Ovary (tissue), 9 donors: ENCODE results near the gene MED7. TPM values are rescaled to one million over a fixed set of nuclear protein-coding genes. Genes with fewer than 3 reads are reported as not detected.

Experiments
- DNase-seq, 5 donors: peaks; one replicate each; pipeline ENCODE4 v3.0.0-alpha.2; 2019 to 2020
- H3K27ac ChIP-seq, 2 donors: fragments of 200-600 bp; one replicate each; pipeline versions ENCODE4 v1.5.1 to v1.8.0; 2019 to 2022
- H3K27me3 ChIP-seq: fragments of 200-600 bp; one replicate; pipeline ENCODE4 v1.8.0; 2022
- H3K36me3 ChIP-seq: fragments of 200-600 bp; sonication (generic); one replicate; pipeline ENCODE4 v1.5.1; 2019
- H3K4me1 ChIP-seq: one replicate; pipeline ENCODE4 v1.8.1; 2013; ENCODE audit warnings: mild to moderate bottlenecking, moderate library complexity; ENCODE audit not compliant: insufficient read depth
- H3K4me3 ChIP-seq: fragments of 200-600 bp; sonication (generic); one replicate; pipeline ENCODE4 v1.5.1; 2017
- H3K9me3 ChIP-seq, 2 donors: fragments of 200-600 bp in 1 of 2; sonication (generic) in 1 of 2; one replicate each; pipeline versions ENCODE4 v1.5.1 to v1.8.1; 2013 to 2019; ENCODE audit warnings: mild to moderate bottlenecking in 1 of 2, moderate library complexity in 1 of 2
- EP300 ChIP-seq: sonication (generic); formaldehyde crosslinking; IDR thresholded peaks from one replicate; pipeline ENCODE4 v1.6.1; 2017; ENCODE audit warnings: antibody characterized with exemption
- POLR2A ChIP-seq: fragments of 450-650 bp; IDR thresholded peaks from one replicate; pipeline ENCODE4 v1.6.1; 2017; ENCODE audit warnings: antibody characterized with exemption, mild to moderate bottlenecking, moderate library complexity
- WGBS, 3 donors: extraction: QIAGEN DNeasy Blood & Tissue Kit in 1 of 3; methylation state at CpG; one replicate each; pipeline versions ENCODE4 v1.1.5 to v1.1.7; 2013 to 2017; 5-methylcytosine and 5-hydroxymethylcytosine counted together
- intact Hi-C, 4 donors: fragments of 100-400 bp; cut with DNase I; formaldehyde crosslinking; loops; one replicate each; pipeline versions ENCODE4 v1.11.0 to v1.15.1; 2022 to 2023
- polyA plus RNA-seq, 2 donors: library from polyadenylated mRNA; stranded (reverse); fragments of 200-250 nt in 1 of 2; fragments of 350-450 nt in 1 of 2; fragmentation: Illumina TruSeq in 1 of 2; extraction: RNeasy Lipid Tissue Mini Kit (QIAGEN cat#74804) in 1 of 2; gene quantifications; one replicate each; pipeline ENCODE4 v1.2.3, GENCODE V29; 2013 to 2014
- total RNA-seq, 7 donors: library from RNA; depleted of rRNA in 2 of 7; stranded (reverse); fragments of >200 nt in 2 of 7; fragmentation: NEBNext Ultra II Directional in 3 of 7; extraction: Animal tissue kit (Norgen Biotek cat#: 25700) in 3 of 7; gene quantifications; one replicate each; pipeline versions ENCODE4 v1.1.0 to v1.2.4, GENCODE V29; 2016 to 2023
- TF ChIP-seq, protein P1 (sequence below), 3 donors: fragments of 450-650 bp in 2 of 3; fragments of 200-600 bp in 1 of 3; IDR thresholded peaks; one replicate each; pipeline versions ENCODE4 v1.5.1 to v1.8.0; 2016 to 2022; ENCODE audit warnings: antibody characterized with exemption in 3 of 3, mild to moderate bottlenecking in 1 of 3
- donor health status: DM: no; HTN: no; CAD: no; lungs with moderate emphysema.
- donor health status: DM: no; HTN: no; CAD: no.
- donor health status: Bipolar disorder and iron deficiency.
- donor health status: DM: yes; HTN: yes; CAD: no.
- donor health status: DM: no; HTN: no; CAD: no.
- donor health status: DM: yes; HTN: yes; CAD: no.

Gene MED7
- total and polyA plus RNA-seq, 9 donors, result 7.7 to 15.1 (median 11.5) TPM

DNA sequence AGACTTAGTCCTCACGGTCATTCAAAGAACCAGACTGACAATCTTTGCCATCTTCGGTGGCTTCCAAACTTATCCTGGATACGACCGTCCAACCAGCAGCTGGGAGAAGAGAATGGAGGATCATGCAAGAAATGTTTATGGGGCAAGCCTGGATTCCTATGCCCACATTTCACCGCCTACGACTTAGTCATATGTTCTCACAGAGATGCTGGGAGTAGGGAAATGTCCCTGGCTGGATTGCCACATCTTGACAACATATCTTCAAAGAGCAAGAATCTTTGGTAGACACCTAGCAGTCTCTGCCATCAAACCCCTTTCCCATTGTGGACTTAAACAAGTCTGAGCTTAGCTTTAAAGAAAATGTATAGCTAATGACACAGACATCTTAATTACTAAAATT lies 5.0 kb downstream of the MED7 start:
- intact Hi-C loops, result no loop called here
- no peak for TF ChIP-seq EP300
- TF ChIP-seq POLR2A, result no peak
- TF ChIP-seq, protein P1, sequence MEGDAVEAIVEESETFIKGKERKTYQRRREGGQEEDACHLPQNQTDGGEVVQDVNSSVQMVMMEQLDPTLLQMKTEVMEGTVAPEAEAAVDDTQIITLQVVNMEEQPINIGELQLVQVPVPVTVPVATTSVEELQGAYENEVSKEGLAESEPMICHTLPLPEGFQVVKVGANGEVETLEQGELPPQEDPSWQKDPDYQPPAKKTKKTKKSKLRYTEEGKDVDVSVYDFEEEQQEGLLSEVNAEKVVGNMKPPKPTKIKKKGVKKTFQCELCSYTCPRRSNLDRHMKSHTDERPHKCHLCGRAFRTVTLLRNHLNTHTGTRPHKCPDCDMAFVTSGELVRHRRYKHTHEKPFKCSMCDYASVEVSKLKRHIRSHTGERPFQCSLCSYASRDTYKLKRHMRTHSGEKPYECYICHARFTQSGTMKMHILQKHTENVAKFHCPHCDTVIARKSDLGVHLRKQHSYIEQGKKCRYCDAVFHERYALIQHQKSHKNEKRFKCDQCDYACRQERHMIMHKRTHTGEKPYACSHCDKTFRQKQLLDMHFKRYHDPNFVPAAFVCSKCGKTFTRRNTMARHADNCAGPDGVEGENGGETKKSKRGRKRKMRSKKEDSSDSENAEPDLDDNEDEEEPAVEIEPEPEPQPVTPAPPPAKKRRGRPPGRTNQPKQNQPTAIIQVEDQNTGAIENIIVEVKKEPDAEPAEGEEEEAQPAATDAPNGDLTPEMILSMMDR (IDR thresholded peaks at IDR 0.05), result no peak
- H3K27ac ChIP-seq, result no peak overlapping the region
- H3K36me3 ChIP-seq, result no peaks in the 10 kb centered on the region
- no peaks in the 10 kb centered on the region for H3K27me3 ChIP-seq
- no peaks in the 10 kb centered on the region for H3K4me1 ChIP-seq
- H3K9me3 ChIP-seq, result no peaks in the 10 kb centered on the region
- WGBS, 3 donors, result 96 to 100% (median 97%) methylated on average over 6 of the region's 6 CpGs
- no peak for DNase-seq
- H3K4me3 ChIP-seq, result no peak overlapping the region

DNA sequence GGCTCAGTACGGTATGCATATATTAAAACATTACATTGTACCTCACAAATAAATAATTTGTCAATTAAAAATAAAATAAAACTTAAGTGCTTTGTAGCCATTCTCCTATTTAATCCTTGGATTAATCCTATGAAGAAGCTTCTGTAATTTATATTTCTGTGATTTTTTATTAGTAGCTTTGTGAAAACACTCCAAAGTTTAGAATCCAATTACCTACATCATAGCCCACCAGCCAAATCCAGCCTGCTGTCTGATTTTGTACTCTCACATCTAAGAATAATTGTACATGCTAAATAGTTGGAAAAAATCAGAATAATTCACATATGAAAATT lies 10.4 kb downstream of the MED7 start:
- DNase-seq, result no peak
- no peaks in the 10 kb centered on the region for H3K4me1 ChIP-seq
- H3K4me3 ChIP-seq, result no peak overlapping the region
- no peaks in the 10 kb centered on the region for H3K9me3 ChIP-seq
- no peaks in the 10 kb centered on the region for H3K36me3 ChIP-seq
- 4 to 14% (median 12%) methylated on average over 1 of the region's 1 CpG for WGBS, 3 donors
- H3K27ac ChIP-seq, result no peak overlapping the region
- H3K27me3 ChIP-seq, result no peaks in the 10 kb centered on the region
- no peak for TF ChIP-seq EP300
- TF ChIP-seq, protein P1 (IDR thresholded peaks at IDR 0.05), result no peak
- no peak for TF ChIP-seq POLR2A
- intact Hi-C loops, result no loop called here

DNA sequence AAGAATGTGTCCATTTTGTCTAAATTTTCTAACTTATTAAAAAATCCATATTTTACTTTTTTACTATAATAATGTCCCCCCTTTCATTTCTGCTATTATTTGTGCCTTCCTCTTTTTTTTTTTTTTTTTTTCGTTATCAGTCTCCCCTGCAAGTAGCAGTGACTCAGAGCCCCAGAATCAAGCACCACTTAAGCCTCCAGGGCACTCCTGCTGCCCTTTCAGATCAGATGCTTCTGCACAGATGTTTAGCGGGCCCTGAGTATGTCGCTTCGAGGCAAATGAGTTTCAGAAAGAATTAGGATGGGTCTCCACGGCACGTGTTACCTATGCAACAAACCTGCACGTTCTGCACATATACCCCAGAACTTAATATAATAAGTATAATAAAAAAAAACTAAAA lies 11.7 kb downstream of the MED7 start:
- Histone ChIP-seq H3K9me3 (no peaks in the 10 kb centered on the region), H3K36me3 (no peaks in the 10 kb centered on the region), H3K27me3 (no peaks in the 10 kb centered on the region), H3K4me3 (no peak overlapping the region), H3K4me1 (no peaks in the 10 kb centered on the region), H3K27ac (no peak overlapping the region)
- WGBS, 3 donors, result 74 to 79% (median 75%) methylated on average over 7 of the region's 7 CpGs
- intact Hi-C loops, result no loop called here
- TF ChIP-seq, protein P1 (IDR thresholded peaks at IDR 0.05), result no peak
- no peak for TF ChIP-seq EP300
- no peak for DNase-seq

DNA sequence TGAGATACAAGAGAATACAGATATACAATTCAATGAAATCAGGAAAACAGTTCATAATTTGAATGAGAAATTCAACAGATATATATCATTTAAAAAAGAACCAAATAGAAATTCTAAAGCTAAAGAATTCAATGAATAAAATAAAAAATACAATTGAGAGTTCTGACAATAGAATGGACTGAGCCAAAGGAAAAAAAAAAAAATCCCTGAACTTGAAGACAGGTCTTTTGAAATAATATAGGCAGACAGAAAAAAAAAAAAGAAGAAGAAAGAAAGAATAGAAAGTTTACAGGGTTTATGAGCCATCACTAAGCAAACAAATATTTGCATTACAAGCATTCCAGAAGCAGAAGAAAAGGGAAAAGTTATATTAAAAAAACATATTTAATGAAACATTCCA lies 21.0 kb downstream of the MED7 start:
- peaks cover 0 to 3% of the 10 kb centered on the region in 2 donors for H3K9me3 ChIP-seq
- H3K27ac ChIP-seq, result no peak overlapping the region
- no peaks in the 10 kb centered on the region for H3K4me1 ChIP-seq
- intact Hi-C loops, result no loop called here
- H3K36me3 ChIP-seq, result no peaks in the 10 kb centered on the region
- no peaks in the 10 kb centered on the region for H3K27me3 ChIP-seq
- no peak overlapping the region for H3K4me3 ChIP-seq
- TF ChIP-seq EP300, result no peak
- TF ChIP-seq, protein P1 (IDR thresholded peaks at IDR 0.05), result no peak
- no peak for TF ChIP-seq POLR2A
- DNase-seq, result no peak

DNA sequence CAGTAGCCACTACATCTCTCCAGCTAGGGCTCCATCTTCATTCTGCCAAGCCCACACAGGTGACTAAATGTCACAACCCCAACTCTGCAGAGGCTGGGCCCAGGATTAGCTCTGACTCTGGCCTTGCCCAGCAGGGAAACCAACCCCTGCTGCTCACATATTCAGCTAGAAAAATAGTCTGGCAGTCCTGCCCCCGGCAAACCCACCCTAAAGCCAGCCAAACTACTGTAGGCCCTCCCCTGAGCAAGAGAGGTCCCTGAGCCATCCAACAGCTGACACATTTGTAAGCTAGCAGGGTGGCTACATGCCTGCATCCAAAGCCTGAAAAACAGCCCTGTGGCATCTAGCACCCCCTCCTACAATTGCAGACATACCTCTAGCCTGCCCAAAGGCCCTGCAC lies 22.6 kb downstream of the MED7 start:
- Histone ChIP-seq H3K27me3 (no peaks in the 10 kb centered on the region), H3K36me3 (no peaks in the 10 kb centered on the region), H3K9me3 (peaks cover 0 to 3% of the 10 kb centered on the region in 2 donors), H3K27ac (no peak overlapping the region), H3K4me3 (no peak overlapping the region), H3K4me1 (no peaks in the 10 kb centered on the region)
- DNase-seq, result no peak
- intact Hi-C loops, result no loop called here
- TF ChIP-seq, protein P1 (IDR thresholded peaks at IDR 0.05), result no peak
- TF ChIP-seq POLR2A (no peak), EP300 (no peak)
- whole genome bisulfite sequencing, 3 donors, result 73 to 89% (median 88%) methylated on average over 1 of the region's 1 CpG
